Peyer's patch (tissue), 4 donors: ENCODE data around the gene RAB1B. TPM values are rescaled to one million over a fixed set of nuclear protein-coding genes. Genes with fewer than 3 reads are reported as not detected.
A peak's percentile ranks its signal among the peaks of the same experiment; 100 is the strongest.
"Not testable (repeated sequence)": the region's sequence is repeated elsewhere in the genome, so short reads cannot be mapped to it uniquely, and the experiment has no call there.

ENCODE experiments used
- DNase-seq, 3 donors: peaks; one replicate each; pipeline ENCODE4 v3.0.0-alpha.2; 2017 to 2019
- H3K27ac ChIP-seq, 4 donors: fragments of 200-600 bp; sonication (generic); one replicate each; pipeline ENCODE4 v1.5.1; 2016 to 2019
- H3K27me3 ChIP-seq, 2 donors: fragments of 200-600 bp; sonication (generic); one replicate each; pipeline ENCODE4 v1.5.1; 2019
- H3K36me3 ChIP-seq, 3 donors: fragments of 200-600 bp; sonication (generic); one replicate each; pipeline ENCODE4 v1.5.1; 2016 to 2019
- H3K4me1 ChIP-seq, 4 donors: fragments of 200-600 bp; sonication (generic); one replicate each; pipeline ENCODE4 v1.5.1; 2016 to 2019
- H3K4me3 ChIP-seq, 4 donors: fragments of 200-600 bp; sonication (generic); 1 replicate in 3 of 4; 2 replicates in 1 of 4; pipeline ENCODE4 v1.5.1; 2016 to 2019; ENCODE audit warnings: mild to moderate bottlenecking in 1 of 4
- H3K9me3 ChIP-seq, 4 donors: fragments of 200-600 bp; sonication (generic); one replicate each; pipeline ENCODE4 v1.5.1; 2016 to 2019; ENCODE audit warnings: mild to moderate bottlenecking in 1 of 4
- POLR2A ChIP-seq, 2 donors: fragments of 450-650 bp; IDR thresholded peaks; one replicate each; pipeline ENCODE4 v1.5.1; 2017; ENCODE audit warnings: antibody characterized with exemption in 2 of 2, mild to moderate bottlenecking in 2 of 2, moderate library complexity in 2 of 2
- total RNA-seq, 4 donors: library from RNA; depleted of rRNA; stranded (reverse); fragments of >200 nt; gene quantifications; one replicate each; pipeline ENCODE4 v1.1.0, GENCODE V29; 2016
- TF ChIP-seq, protein P1 (sequence below), 6 experiments: fragments of 450-650 bp in 4 of 6; fragments of 200-600 bp in 2 of 6; sonication (generic) in 1 of 6; IDR thresholded peaks; one replicate each; pipeline ENCODE4 v1.5.1; 2017 to 2019; ENCODE audit warnings: antibody characterized with exemption in 6 of 6, mild to moderate bottlenecking in 3 of 6, moderate library complexity in 1 of 6

The RAB1B gene
- total RNA-seq, 4 donors from 2014 or later: 80.0 to 161 (median 103) TPM

DNA sequence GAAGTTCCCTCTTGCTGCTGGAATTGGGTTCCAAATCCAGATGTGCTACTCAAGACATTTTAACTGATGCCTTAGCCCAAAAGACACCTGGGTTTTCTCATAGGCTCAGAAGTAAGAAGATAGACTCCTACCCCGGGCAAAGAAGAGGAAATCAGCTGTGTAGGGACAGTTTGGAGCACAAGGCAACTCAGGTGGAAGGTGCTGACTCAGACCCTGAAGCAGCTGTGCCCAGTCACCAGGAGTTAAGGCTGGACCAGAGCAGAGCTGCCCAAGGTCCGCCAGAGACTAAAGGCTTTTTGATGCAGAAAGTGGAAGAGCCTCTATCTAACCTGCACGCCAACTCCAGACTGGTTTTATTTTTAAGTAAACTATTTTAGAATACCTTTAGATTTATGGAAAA, 20.6 kb upstream of the RAB1B start:
- no peak overlapping the region for H3K4me3 ChIP-seq
- DNase-seq: no peak
- TF ChIP-seq, protein P1, sequence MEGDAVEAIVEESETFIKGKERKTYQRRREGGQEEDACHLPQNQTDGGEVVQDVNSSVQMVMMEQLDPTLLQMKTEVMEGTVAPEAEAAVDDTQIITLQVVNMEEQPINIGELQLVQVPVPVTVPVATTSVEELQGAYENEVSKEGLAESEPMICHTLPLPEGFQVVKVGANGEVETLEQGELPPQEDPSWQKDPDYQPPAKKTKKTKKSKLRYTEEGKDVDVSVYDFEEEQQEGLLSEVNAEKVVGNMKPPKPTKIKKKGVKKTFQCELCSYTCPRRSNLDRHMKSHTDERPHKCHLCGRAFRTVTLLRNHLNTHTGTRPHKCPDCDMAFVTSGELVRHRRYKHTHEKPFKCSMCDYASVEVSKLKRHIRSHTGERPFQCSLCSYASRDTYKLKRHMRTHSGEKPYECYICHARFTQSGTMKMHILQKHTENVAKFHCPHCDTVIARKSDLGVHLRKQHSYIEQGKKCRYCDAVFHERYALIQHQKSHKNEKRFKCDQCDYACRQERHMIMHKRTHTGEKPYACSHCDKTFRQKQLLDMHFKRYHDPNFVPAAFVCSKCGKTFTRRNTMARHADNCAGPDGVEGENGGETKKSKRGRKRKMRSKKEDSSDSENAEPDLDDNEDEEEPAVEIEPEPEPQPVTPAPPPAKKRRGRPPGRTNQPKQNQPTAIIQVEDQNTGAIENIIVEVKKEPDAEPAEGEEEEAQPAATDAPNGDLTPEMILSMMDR (IDR thresholded peaks at IDR 0.05): no peak
- no peak for TF ChIP-seq POLR2A (IDR thresholded peaks at IDR 0.05)
- H3K9me3 ChIP-seq: no peaks in the 10 kb centered on the region
- no peaks in the 10 kb centered on the region for H3K4me1 ChIP-seq
- H3K36me3 ChIP-seq: peaks cover 0 to 7% (median 0%) of the 10 kb centered on the region in 3 donors
- H3K27ac ChIP-seq: no peak overlapping the region
- H3K27me3 ChIP-seq: no peaks in the 10 kb centered on the region

- Histone ChIP-seq H3K27me3 (no peaks in the 10 kb centered on the region), H3K36me3 (peaks cover 0 to 2% (median 0%) of the 10 kb centered on the region in 3 donors), H3K4me1 (no peaks in the 10 kb centered on the region), H3K9me3 (no peaks in the 10 kb centered on the region), H3K27ac (no peak overlapping the region), H3K4me3 (no peak overlapping the region)
- TF ChIP-seq, protein P1 (IDR thresholded peaks at IDR 0.05): no peak
- no peak for TF ChIP-seq POLR2A (IDR thresholded peaks at IDR 0.05)
- no peak for DNase-seq
These were observed 19.5 kb upstream of the RAB1B start for GRCh38 chr11:66248903-66249302.

GRCh38 chr11:66251809-66252208, 16.6 kb upstream of the RAB1B start:
- DNase-seq: no peak
- TF ChIP-seq POLR2A (IDR thresholded peaks at IDR 0.05): no peak
- TF ChIP-seq, protein P1 (IDR thresholded peaks at IDR 0.05): no peak
- peaks cover 0 to 5% (median 1%) of the 10 kb centered on the region in 4 donors for H3K4me1 ChIP-seq
- H3K27me3 ChIP-seq: no peaks in the 10 kb centered on the region
- no peak overlapping the region for H3K4me3 ChIP-seq
- no peaks in the 10 kb centered on the region for H3K36me3 ChIP-seq
- no peaks in the 10 kb centered on the region for H3K9me3 ChIP-seq
- H3K27ac ChIP-seq: no peak overlapping the region

- not testable (repeated sequence) for H3K27ac ChIP-seq, H3K36me3 ChIP-seq, H3K4me3 ChIP-seq, H3K9me3 ChIP-seq, DNase-seq, H3K4me1 ChIP-seq, H3K27me3 ChIP-seq
These were observed 15.4 kb upstream of the RAB1B start for GRCh38 chr11:66253081-66253480.

DNA sequence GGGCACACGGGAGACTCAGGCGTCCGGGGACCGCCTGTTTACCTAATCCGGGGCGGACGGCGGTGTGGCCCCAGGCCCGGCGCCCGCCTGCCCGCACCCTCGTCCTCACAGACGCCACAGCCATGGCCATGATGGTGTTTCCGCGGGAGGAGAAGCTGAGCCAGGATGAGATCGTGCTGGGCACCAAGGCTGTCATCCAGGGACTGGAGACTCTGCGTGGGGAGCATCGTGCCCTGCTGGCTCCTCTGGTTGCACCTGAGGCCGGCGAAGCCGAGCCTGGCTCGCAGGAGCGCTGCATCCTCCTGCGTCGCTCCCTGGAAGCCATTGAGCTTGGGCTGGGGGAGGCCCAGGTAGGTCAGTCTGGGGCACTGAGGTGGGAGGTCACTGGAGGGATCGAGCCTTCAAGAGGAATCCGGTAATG, 10.0 kb upstream of the RAB1B start:
- TF ChIP-seq POLR2A (IDR thresholded peaks at IDR 0.05): no peak
- TF ChIP-seq, protein P1 (IDR thresholded peaks at IDR 0.05): no peak

DNA sequence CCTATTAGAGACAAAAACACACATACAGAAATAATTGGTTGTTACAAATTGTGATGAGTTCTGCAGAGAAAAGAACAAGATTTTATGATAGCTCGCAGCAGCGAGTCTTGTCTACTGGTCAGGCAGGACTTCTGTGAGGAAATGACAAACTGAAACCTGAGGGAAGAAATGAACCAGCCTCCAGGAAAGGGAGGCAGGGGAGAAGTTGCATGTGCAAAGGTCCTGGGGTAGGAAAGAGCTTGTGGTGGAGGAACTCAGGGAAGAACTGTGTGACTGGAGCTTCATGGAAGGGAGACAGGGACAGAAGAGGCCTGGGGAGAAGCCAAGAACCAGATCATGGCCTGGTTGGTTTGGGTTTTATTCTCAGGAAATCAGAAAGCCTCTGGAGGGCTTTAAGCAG, 9.2 kb upstream of the RAB1B start:
- no peak for DNase-seq
- Histone ChIP-seq H3K27ac (no peak overlapping the region), H3K9me3 (no peaks in the 10 kb centered on the region), H3K4me3 (no peak overlapping the region), H3K36me3 (peaks cover 0 to 28% (median 0%) of the 10 kb centered on the region in 3 donors), H3K27me3 (no peaks in the 10 kb centered on the region), H3K4me1 (peaks cover 0 to 16% (median 9%) of the 10 kb centered on the region in 4 donors)
- no peak for TF ChIP-seq POLR2A (IDR thresholded peaks at IDR 0.05)
- TF ChIP-seq, protein P1 (IDR thresholded peaks at IDR 0.05): no peak

More for the DNA sequence above, 10.0 kb upstream of the RAB1B start:
- Histone ChIP-seq H3K36me3 (peaks cover 0 to 28% (median 0%) of the 10 kb centered on the region in 3 donors), H3K27ac (peak overlapping the region; percentile 74 to 95 (median 84)), H3K4me3 (peak overlapping the region; percentile 86 to 98 (median 93)), H3K4me1 (peaks cover 0 to 16% (median 9%) of the 10 kb centered on the region in 4 donors), H3K9me3 (no peaks in the 10 kb centered on the region), H3K27me3 (no peaks in the 10 kb centered on the region)
- no peak for DNase-seq
